ENCODE data around the gene KRT24. TPM values are rescaled to one million over a fixed set of nuclear protein-coding genes. Genes with fewer than 3 reads are reported as not detected.

Gene KRT24
- total RNA-seq, 1 donor from 2014 or later: not detected

GRCh38 chr17:40679523-40679907 lies 24.0 kb downstream of the KRT24 start:
- DNase-seq (ENCODE audit: low read depth): no peak
- no peak overlapping the region for H3K4me3 ChIP-seq (ENCODE audit: low read depth, low read length)
- TF ChIP-seq CTCF (conservative IDR thresholded peaks at IDR 0.05; ENCODE audit: low read depth, low read length): no peak

GRCh38 chr17:40678902-40679522 lies 24.5 kb downstream of the KRT24 start:
- TF ChIP-seq CTCF (conservative IDR thresholded peaks at IDR 0.05; ENCODE audit: low read depth, low read length): no peak
- no peak for DNase-seq (ENCODE audit: low read depth)

GRCh38 chr17:40675905-40676304 lies 27.6 kb downstream of the KRT24 start:
- no peak for DNase-seq (ENCODE audit: low read depth)

More at GRCh38 chr17:40678902-40679522, 24.5 kb downstream of the KRT24 start:
- H3K4me3 ChIP-seq (ENCODE audit: low read depth, low read length): no peak overlapping the region

GRCh38 chr17:40672654-40673053 lies 30.9 kb downstream of the KRT24 start:
- TF ChIP-seq CTCF (conservative IDR thresholded peaks at IDR 0.05; ENCODE audit: low read depth, low read length): no peak
- H3K4me3 ChIP-seq (ENCODE audit: low read depth, low read length): no peak overlapping the region
- DNase-seq (ENCODE audit: low read depth): no peak

More at GRCh38 chr17:40675905-40676304, 27.6 kb downstream of the KRT24 start:
- H3K4me3 ChIP-seq (ENCODE audit: low read depth, low read length): no peak overlapping the region
- no peak for TF ChIP-seq CTCF (conservative IDR thresholded peaks at IDR 0.05; ENCODE audit: low read depth, low read length)

- H3K4me3 ChIP-seq (ENCODE audit: low read depth, low read length): no peak overlapping the region
- DNase-seq (ENCODE audit: low read depth): no peak
- TF ChIP-seq CTCF (conservative IDR thresholded peaks at IDR 0.05; ENCODE audit: low read depth, low read length): no peak
Observed at GRCh38 chr17:40671282-40671681, 32.3 kb downstream of the KRT24 start.

- H3K4me3 ChIP-seq (ENCODE audit: low read depth, low read length): no peak overlapping the region
- no peak for TF ChIP-seq CTCF (conservative IDR thresholded peaks at IDR 0.05; ENCODE audit: low read depth, low read length)
- no peak for DNase-seq (ENCODE audit: low read depth)
Observed at GRCh38 chr17:40666331-40666730, 37.2 kb downstream of the KRT24 start.
